Activated naive CD8-positive, alpha-beta T cell treated with anti-CD3 and anti-CD28 coated beads, Interleukin-2, amount 10 ng/mL, durations not matched to agents 7 days and 5 days (primary cell): Measurements from ENCODE around the gene CCNB1. TPM values are rescaled to one million over a fixed set of nuclear protein-coding genes. Genes with fewer than 3 reads are reported as not detected.
"Not testable (repeated sequence)": the region's sequence is repeated elsewhere in the genome, so short reads cannot be mapped to it uniquely, and the experiment has no call there.

Experiments used
- ATAC-seq: fragments of 150-1000 bp; cut with Tn5 transposase; one replicate; pipeline ENCODE4 v1.10.0; 2021; ENCODE audit warnings: low read depth, moderate library complexity
- POLR2A ChIA-PET: fragments of 350-600 bp; sonication (Branson Sonifier 250); formaldehyde crosslinking; loops from one replicate; lab custom pipeline; 2021; ENCODE audit warnings: antibody characterized with exemption; lab: Charles Lee
- DNase-seq: peaks from one replicate; pipeline ENCODE4 v3.0.0; 2021
- H3K27ac Mint-ChIP-seq: one replicate; pipeline ENCODE4 v1.8.0; 2022; ENCODE audit warnings: mild to moderate bottlenecking, mixed read lengths
- H3K27me3 Mint-ChIP-seq: one replicate; pipeline ENCODE4 v1.8.0; 2022; ENCODE audit warnings: mild to moderate bottlenecking, moderate library complexity, mixed read lengths
- H3K36me3 Mint-ChIP-seq: one replicate; pipeline ENCODE4 v1.8.0; 2021; ENCODE audit warnings: mild to moderate bottlenecking, mixed read lengths
- H3K4me1 Mint-ChIP-seq: one replicate; pipeline ENCODE4 v1.8.0; 2021; ENCODE audit warnings: mixed read lengths
- H3K4me3 Mint-ChIP-seq: one replicate; pipeline ENCODE4 v1.8.0; 2022; ENCODE audit warnings: mild to moderate bottlenecking, moderate library complexity, mixed read lengths
- H3K9me3 Mint-ChIP-seq: one replicate; pipeline ENCODE4 v1.8.0; 2021; ENCODE audit warnings: mixed read lengths
- total RNA-seq, 2 experiments: library from RNA; stranded (reverse); gene quantifications; one replicate each; pipeline ENCODE4 v1.2.3, GENCODE V29; 2021

CCNB1 gene
- total RNA-seq, 2 experiments from 2014 or later = 116 to 118 TPM

DNA sequence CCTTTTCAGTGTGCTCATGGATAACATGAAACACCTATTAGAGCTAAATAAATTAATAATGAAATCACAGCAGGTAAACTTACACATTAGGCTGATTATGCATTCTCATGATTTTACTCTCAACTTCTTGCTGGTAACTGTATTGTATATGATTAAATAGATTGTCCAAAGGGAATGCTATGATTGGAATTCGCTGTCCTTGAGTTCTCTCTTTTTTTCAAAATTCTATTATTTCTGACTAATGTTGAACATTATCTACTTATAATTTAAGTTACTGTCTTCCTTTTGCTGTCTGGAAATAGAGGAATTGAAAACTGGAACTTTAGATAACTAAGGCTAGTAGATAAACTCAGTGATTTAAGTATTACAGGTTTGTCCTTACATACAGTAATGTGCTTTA lies 35.5 kb downstream of the CCNB1 start:
- DNase-seq = no peak
- peaks cover 2% of the 10 kb centered on the region for H3K4me1 Mint-ChIP-seq
- POLR2A ChIA-PET = no interaction called here

DNA sequence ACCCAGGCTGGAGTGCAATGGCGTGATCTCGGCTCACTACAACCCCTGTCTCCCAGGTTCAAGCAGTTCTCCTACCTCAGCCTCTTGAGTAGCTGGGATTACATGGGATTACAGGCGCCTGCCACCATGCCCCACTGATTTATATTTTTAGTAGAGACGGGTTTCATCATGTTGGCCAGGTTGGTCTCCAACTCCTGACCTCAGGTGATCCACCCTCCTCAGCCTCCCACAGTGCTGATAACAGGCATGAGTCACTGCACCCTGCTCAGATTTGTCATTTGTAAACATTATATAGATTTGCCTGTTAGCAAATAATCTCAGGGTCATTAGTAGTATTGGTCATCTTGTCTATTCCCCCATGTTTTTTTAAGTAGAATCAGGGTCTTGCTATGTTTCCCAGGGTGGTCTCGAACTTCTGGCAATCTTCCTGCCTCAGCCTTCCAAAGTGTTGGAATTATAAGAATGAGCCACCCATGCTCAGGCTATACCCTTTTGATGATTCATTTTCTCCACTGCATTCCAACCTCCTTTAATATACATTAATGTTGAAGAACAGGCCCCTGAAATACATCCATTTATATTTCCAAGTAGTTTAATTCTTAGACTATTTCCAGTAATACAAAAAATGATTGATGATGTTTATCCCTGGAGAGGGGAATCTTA lies 39.7 kb downstream of the CCNB1 start:
- Mint-ChIP-seq H3K36me3 (peaks cover 6% of the 10 kb centered on the region), H3K4me3 (no peak overlapping the region), H3K4me1 (peaks cover 2% of the 10 kb centered on the region), H3K9me3 (no peaks in the 10 kb centered on the region), H3K27ac (no peak overlapping the region), H3K27me3 (no peaks in the 10 kb centered on the region)
- DNase-seq (no peak), ATAC-seq (no peak)
- POLR2A ChIA-PET = no interaction called here

More for the DNA sequence above, 35.5 kb downstream of the CCNB1 start:
- H3K4me3 Mint-ChIP-seq = no peak overlapping the region
- ATAC-seq = no peak
- no peaks in the 10 kb centered on the region for H3K27me3 Mint-ChIP-seq
- H3K36me3 Mint-ChIP-seq = peaks cover 12% of the 10 kb centered on the region
- H3K27ac Mint-ChIP-seq = no peak overlapping the region
- H3K9me3 Mint-ChIP-seq = no peaks in the 10 kb centered on the region

DNA sequence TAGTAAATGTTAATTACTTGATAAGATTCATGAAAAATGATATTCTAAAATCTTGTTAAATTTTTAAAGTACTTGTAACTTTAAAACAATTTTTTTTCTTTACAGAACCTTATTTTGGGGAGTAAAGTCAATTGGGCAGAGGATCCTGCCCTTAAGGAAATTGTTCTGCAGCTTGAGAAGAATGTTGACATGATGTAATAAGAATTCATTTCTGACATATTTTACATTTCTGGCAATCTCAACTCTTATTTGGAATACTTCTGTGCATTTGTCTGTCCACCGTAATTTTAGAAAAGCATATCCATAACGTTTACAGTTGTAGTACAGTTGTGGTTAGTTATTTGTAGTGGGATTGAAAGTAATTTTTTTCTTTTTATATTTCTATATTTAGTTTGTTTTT lies 42.7 kb downstream of the CCNB1 start:
- Mint-ChIP-seq H3K27ac (no peak overlapping the region), H3K27me3 (no peaks in the 10 kb centered on the region), H3K4me3 (no peak overlapping the region), H3K36me3 (peaks cover 4% of the 10 kb centered on the region), H3K9me3 (no peaks in the 10 kb centered on the region), H3K4me1 (peaks cover 2% of the 10 kb centered on the region)
- no peak for DNase-seq
- POLR2A ChIA-PET = no interaction called here
- ATAC-seq = no peak

DNA sequence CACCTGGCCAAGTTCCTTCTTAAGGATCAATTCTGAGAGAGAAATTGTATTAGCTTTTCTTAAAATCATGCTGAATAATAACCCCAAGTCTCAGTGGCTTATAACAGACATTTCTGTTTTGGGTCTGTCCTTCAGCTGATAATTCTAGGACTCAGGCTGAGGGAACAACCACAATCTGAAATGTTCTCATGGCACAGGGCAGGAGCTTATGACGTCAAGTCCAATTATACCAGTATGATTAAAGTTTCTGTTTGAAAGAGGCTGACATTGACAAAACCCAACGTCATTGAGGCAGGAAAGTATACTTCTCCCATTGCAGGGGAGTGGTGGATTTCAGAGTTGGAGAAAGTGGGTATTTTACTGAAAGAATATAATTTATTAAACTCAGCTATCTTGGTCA lies 44.2 kb downstream of the CCNB1 start:
- ATAC-seq (no peak), DNase-seq (no peak)
- POLR2A ChIA-PET = interaction anchor here (0.7 to 1.1 kb wide), 2 partner anchors 21 to 29 kb away, joined by 6 to 8 read pairs; partner anchors contain the start of gene CENPH
- Mint-ChIP-seq H3K27ac (no peak overlapping the region), H3K36me3 (peaks cover 4% of the 10 kb centered on the region), H3K4me3 (no peak overlapping the region), H3K4me1 (peaks cover 3% of the 10 kb centered on the region), H3K27me3 (no peaks in the 10 kb centered on the region), H3K9me3 (no peaks in the 10 kb centered on the region)

DNA sequence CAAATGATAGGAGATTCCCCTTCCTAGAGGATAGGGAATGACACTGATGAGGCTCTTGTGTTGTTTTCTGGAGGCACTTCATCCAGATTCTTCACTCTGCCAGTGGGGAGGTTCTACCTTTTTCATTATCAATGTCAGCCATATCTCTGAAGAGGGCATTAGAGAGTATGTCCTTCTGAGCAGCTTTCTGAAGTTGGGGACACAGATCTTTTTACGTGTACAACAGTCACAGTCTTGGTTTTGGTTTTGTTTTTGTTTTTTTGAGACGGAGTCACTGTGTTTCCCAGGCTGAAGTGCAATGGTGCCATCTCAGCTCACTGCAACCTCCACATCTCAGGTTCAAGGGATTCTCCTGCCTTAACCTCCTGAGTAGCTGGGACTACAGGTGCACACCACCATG lies 45.1 kb downstream of the CCNB1 start:
- POLR2A ChIA-PET = interaction anchor here (1.1 kb wide), 1 partner anchor 22 kb away, joined by 8 read pairs; the partner anchor contains the start of gene CENPH
- Mint-ChIP-seq H3K27ac (no peak overlapping the region), H3K9me3 (no peaks in the 10 kb centered on the region), H3K4me3 (no peak overlapping the region), H3K36me3 (peaks cover 2% of the 10 kb centered on the region), H3K27me3 (no peaks in the 10 kb centered on the region), H3K4me1 (peaks cover 2% of the 10 kb centered on the region)
- ATAC-seq (no peak), DNase-seq (no peak)

DNA sequence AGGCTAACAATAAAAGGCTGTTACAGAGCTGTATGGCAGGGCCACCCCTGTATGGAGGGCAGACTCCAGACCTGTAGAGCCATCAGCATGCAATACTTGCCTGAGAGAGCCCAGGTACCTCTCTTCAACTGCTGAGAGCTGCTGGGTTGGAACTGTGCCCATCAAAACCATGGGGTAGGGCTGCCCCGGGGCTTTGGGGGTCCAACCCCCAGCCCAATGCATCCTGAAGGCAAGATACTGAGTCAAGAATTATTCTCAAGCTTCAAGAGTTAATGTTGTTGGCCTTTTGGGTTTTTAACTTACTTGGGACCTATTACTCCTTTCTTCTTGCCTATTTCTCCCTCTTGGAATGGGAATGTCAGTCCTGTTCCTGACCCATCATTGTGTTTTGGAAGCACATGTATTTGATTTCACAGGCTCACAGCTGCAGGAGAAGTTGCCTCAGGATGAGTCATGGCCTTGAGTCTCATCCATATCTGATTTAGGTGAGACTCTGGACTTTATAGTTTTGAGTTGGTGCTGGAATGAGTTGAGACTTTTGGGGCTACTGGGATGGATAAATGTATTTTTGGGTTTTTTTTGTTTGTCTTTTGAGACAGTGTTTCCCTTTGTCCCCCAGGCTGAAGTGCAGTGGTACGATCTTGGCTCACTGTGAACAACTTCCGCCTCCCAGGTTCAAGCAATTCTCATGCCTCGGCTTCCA lies 46.7 kb downstream of the CCNB1 start:
- H3K36me3 Mint-ChIP-seq = peaks cover 4% of the 10 kb centered on the region
- H3K9me3 Mint-ChIP-seq = no peaks in the 10 kb centered on the region
- no peak overlapping the region for H3K27ac Mint-ChIP-seq
- peaks cover 6% of the 10 kb centered on the region for H3K4me1 Mint-ChIP-seq
- no peaks in the 10 kb centered on the region for H3K27me3 Mint-ChIP-seq
- POLR2A ChIA-PET = no interaction called here
- ATAC-seq (no peak), DNase-seq (no peak)
- H3K4me3 Mint-ChIP-seq = no peak overlapping the region

DNA sequence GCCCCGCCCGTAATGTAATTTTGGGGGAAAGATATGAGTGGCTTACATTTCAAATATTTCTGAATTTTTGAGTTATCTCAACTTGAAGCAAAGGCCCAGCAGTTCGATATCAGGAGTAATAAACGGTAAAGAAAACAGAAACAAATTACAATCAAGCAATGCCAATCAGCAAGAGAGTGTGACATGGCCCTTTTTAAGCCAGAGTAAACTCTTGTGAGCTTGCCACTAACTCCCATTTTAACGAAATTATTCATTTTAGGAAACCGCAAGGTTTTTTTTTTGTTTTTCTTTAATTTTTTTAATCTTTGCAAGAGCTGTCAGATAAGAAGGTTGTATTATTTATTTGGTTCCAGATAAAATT lies 50.2 kb downstream of the CCNB1 start:
- ATAC-seq = no peak
- H3K27me3 Mint-ChIP-seq = no peaks in the 10 kb centered on the region
- H3K27ac Mint-ChIP-seq = peak overlapping the region; percentile 99

DNA sequence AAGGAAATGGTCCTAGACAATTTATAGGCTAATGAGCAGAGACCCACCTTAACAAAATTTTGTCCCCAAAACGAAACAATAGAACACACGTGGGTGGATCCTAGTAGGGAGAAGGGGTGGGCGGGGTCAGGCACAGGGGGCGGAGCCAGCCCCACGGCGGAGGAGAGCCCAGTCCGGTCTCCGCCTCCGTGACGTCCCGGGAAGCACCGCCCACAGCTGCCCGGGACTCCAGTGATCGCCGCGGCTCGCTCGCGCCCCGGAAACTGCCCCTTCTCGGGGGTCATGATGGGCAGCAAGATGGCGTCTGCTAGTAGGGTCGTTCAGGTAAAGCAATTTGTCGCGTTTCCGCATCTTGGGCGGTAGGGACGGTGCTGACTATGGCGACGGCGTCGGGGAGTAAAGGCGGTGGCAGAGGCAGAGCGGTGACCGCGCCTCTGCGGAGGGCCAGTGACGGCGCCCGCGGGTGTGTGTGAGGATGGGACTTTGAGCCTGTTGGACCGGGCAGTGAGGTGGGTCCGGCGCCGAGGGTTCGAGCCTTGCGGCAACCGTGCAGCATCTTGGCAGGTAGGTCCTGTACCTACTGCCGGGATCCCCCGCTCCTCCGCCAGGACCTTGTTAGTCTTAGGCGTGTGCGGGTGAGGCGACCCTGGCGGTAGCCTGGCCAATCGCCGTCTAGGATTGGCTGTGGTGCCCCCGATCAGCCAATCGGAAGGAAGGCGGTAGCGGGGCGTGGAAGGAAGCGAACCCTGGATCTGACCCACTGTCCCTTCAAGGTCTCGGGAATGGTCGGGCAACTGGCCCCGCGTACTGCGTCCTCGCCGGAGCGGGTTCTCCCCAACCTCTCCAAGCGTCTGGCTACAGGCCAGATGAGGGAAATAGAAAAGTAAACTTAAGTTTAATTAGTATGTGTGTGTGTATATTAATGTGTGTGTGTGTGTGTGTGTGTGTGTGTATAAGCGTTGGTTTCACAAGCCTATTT lies 50.9 kb downstream of the CCNB1 start:
- DNase-seq (peak; percentile 94), ATAC-seq (peak; percentile 93)
- Mint-ChIP-seq H3K27me3 (no peaks in the 10 kb centered on the region), H3K4me3 (peak overlapping the region; percentile 98), H3K4me1 (peaks cover 12% of the 10 kb centered on the region), H3K9me3 (no peaks in the 10 kb centered on the region), H3K36me3 (peaks cover 13% of the 10 kb centered on the region), H3K27ac (peak overlapping the region; percentile 99)
- POLR2A ChIA-PET = interaction anchor here (0.6 to 3.8 kb wide), 5 partner anchors 17 to 1728 kb away, joined by 3 to 14 read pairs (median 4); partner anchors contain the start of genes CCDC125, CDK7 and CENPH

More for the DNA sequence above, 50.2 kb downstream of the CCNB1 start:
- Mint-ChIP-seq H3K36me3 (peaks cover 12% of the 10 kb centered on the region), H3K9me3 (no peaks in the 10 kb centered on the region), H3K4me1 (peaks cover 12% of the 10 kb centered on the region), H3K4me3 (peak overlapping the region; percentile 98)
- no peak for DNase-seq
- POLR2A ChIA-PET = interaction anchor here (0.7 to 3.8 kb wide), 3 partner anchors 17 to 116 kb away, joined by 4 to 14 read pairs (median 5); partner anchors contain the start of genes CCDC125, CDK7 and CENPH

DNA sequence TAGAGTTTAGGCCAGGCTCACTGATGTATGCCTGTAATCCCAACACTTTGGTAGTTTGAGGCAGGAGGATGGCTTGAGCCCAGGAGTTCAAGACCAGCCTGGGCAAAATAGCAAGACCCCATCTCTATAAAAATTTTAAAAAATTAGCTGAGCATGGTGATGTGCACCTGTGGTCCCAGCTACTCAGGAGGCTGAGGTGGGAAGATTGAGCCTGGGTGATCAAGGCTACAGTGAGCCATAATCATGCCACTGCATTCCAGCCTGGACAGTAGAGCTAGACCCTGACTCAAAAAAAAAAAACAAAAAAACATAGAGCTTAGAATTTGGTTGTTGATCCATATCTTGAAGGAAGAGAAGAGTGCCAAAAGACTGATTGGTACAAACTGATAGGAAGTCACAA lies 53.0 kb downstream of the CCNB1 start:
- ATAC-seq = no peak
- Mint-ChIP-seq H3K27ac (no peak overlapping the region), H3K36me3 (peaks cover 13% of the 10 kb centered on the region), H3K4me3 (no peak overlapping the region), H3K9me3 (no peaks in the 10 kb centered on the region), H3K27me3 (no peaks in the 10 kb centered on the region), H3K4me1 (peaks cover 11% of the 10 kb centered on the region)
- POLR2A ChIA-PET = interaction anchor here (0.6 to 3.8 kb wide), 2 partner anchors 31 to 41 kb away, joined by 3 to 14 read pairs; partner anchors contain the start of gene CENPH
- no peak for DNase-seq

DNA sequence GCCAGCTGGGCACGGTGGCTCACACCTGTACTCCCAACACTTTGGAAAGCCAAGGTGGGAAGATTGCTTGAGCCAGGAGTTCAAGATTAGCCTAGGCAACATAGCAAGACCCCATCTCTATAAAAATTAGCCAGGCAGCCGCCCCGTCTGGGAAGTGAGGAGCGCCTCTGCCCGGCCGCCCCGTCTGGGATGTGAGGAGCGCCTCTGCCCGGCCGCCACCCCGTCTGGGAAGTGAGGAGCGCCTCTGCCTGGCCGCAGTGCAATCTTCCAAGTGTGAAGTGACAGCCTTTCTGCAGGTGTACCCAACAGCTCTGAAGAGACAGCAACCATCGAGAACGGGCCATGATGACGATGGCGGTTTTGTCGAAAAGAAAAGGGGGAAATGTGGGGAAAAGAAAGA lies 53.4 kb downstream of the CCNB1 start:
- H3K36me3 Mint-ChIP-seq = peaks cover 13% of the 10 kb centered on the region
- not testable (repeated sequence) for H3K9me3 Mint-ChIP-seq, DNase-seq, H3K27ac Mint-ChIP-seq, H3K4me3 Mint-ChIP-seq, ATAC-seq, H3K27me3 Mint-ChIP-seq
- H3K4me1 Mint-ChIP-seq = peaks cover 11% of the 10 kb centered on the region
- POLR2A ChIA-PET = interaction anchor here (0.6 to 3.8 kb wide), 2 partner anchors 31 to 41 kb away, joined by 3 to 14 read pairs; partner anchors contain the start of gene CENPH

DNA sequence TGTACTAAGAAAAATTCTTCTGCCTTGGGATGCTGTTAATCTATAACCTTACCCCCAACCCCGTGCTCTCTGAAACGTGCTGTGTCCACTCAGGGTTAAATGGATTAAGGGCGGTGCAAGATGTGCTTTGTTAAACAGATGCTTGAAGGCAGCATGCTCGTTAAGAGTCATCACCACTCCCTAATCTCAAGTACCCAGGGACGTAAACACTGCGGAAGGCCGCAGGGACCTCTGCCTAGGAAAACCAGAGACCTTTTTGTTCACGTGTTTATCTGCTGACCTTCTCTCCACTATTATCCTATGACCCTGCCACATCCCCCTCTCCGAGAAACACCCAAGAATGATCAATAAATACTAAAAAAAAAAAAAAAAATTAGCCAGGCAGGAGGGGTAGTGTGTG lies 53.9 kb downstream of the CCNB1 start:
- H3K27ac Mint-ChIP-seq, POLR2A ChIA-PET, H3K4me3 Mint-ChIP-seq, H3K9me3 Mint-ChIP-seq, H3K27me3 Mint-ChIP-seq, DNase-seq, ATAC-seq: not testable (repeated sequence)
- Mint-ChIP-seq H3K36me3 (peaks cover 13% of the 10 kb centered on the region), H3K4me1 (peaks cover 11% of the 10 kb centered on the region)

DNA sequence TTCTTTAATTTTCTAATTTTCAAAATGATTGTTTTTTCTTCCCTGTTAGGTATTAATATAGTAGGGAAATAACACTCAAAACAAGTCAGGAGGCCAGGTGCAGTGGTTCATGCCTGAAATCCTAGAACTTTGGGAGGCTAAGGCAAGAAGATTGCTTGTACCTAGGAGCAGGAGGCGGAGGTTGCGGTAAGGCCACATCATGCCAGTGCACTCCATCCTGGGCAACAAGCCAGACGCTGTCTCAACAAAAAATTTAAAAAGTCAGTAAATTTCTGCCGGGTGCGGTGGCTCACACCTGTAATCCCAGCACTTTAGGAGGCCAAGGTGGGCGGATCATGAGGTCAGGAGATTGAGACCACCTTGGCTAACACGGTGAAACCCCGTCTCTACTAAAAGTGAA lies 57.6 kb downstream of the CCNB1 start:
- Mint-ChIP-seq H3K4me3 (no peak overlapping the region), H3K9me3 (no peaks in the 10 kb centered on the region), H3K36me3 (peaks cover 16% of the 10 kb centered on the region), H3K27me3 (no peaks in the 10 kb centered on the region), H3K4me1 (no peaks in the 10 kb centered on the region), H3K27ac (no peak overlapping the region)
- ATAC-seq (no peak), DNase-seq (no peak)
- POLR2A ChIA-PET = no interaction called here

DNA sequence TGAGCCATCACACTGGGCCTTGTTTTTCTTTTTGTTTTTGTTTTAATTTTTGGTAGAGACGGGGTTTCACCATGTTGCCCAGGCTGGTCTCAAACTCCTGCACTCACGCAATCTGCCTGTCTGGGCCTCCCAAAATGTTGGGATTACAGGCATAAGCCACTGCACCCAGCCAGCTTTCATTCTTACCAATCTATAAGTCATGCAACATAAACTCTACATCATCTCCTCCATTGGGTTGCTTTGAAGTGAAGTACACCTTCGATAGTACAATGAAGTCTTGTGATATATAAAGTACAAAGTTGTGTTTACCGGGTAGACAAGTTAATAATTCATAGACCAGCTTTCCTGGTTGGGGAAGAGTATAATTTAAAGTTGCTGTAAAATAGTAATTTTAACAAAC lies 58.9 kb downstream of the CCNB1 start:
- Mint-ChIP-seq H3K4me3 (no peak overlapping the region), H3K27ac (no peak overlapping the region), H3K9me3 (no peaks in the 10 kb centered on the region), H3K36me3 (peaks cover 14% of the 10 kb centered on the region), H3K27me3 (no peaks in the 10 kb centered on the region), H3K4me1 (no peaks in the 10 kb centered on the region)
- no peak for DNase-seq
- ATAC-seq = no peak
- POLR2A ChIA-PET = no interaction called here
